WTC11 (cell line): Measurements from ENCODE around the gene CNDP1.

Experiments
- CTCF ChIP-seq: fragments of 200-600 bp; IDR thresholded peaks from 2 replicates; pipeline ENCODE4 v1.8.0; 2022; ENCODE audit warnings: antibody characterized with exemption
- E2F4 ChIP-seq: sonication (generic); formaldehyde crosslinking; IDR thresholded peaks from 2 replicates; pipeline ENCODE4 v1.8.1; 2022; ENCODE audit warnings: low read depth, mild to moderate bottlenecking, moderate library complexity, missing genetic modification reagents, borderline replicate concordance
- JUN ChIP-seq: sonication (generic); formaldehyde crosslinking; IDR thresholded peaks from 2 replicates; pipeline ENCODE4 v1.8.0; 2023; ENCODE audit warnings: mild to moderate bottlenecking, missing genetic modification reagents
- MAX ChIP-seq: sonication (generic); formaldehyde crosslinking; IDR thresholded peaks from 2 replicates; pipeline ENCODE4 v1.8.0; 2022; ENCODE audit warnings: mild to moderate bottlenecking, missing genetic modification reagents
- NR1H2 ChIP-seq: sonication (generic); formaldehyde crosslinking; IDR thresholded peaks from 2 replicates; pipeline ENCODE4 v1.9.0; 2021; ENCODE audit warnings: mild to moderate bottlenecking, moderate library complexity, missing genetic modification reagents
- PREB ChIP-seq: sonication (generic); formaldehyde crosslinking; IDR thresholded peaks from 2 replicates; pipeline ENCODE4 v1.8.1; 2022; ENCODE audit warnings: mild to moderate bottlenecking, missing genetic modification reagents, moderate library complexity, borderline replicate concordance
- SP1 ChIP-seq: sonication (generic); formaldehyde crosslinking; conservative IDR thresholded peaks from 2 replicates; pipeline ENCODE4 v1.8.1; 2022; ENCODE audit warnings: missing genetic modification reagents
- ZNF232 ChIP-seq: sonication (generic); formaldehyde crosslinking; IDR thresholded peaks from 2 replicates; pipeline ENCODE4 v1.8.0; 2022; ENCODE audit warnings: mild to moderate bottlenecking, missing genetic modification reagents
- TF ChIP-seq, protein P1 (sequence below): sonication (generic); formaldehyde crosslinking; IDR thresholded peaks from 2 replicates; pipeline ENCODE4 v1.8.1; 2023; ENCODE audit warnings: mild to moderate bottlenecking, missing genetic modification reagents, borderline replicate concordance
- TF ChIP-seq, protein P2 (sequence below): sonication (generic); formaldehyde crosslinking; IDR thresholded peaks from 2 replicates; pipeline ENCODE4 v1.8.1; 2022; ENCODE audit warnings: low read depth, missing genetic modification reagents, borderline replicate concordance

DNA sequence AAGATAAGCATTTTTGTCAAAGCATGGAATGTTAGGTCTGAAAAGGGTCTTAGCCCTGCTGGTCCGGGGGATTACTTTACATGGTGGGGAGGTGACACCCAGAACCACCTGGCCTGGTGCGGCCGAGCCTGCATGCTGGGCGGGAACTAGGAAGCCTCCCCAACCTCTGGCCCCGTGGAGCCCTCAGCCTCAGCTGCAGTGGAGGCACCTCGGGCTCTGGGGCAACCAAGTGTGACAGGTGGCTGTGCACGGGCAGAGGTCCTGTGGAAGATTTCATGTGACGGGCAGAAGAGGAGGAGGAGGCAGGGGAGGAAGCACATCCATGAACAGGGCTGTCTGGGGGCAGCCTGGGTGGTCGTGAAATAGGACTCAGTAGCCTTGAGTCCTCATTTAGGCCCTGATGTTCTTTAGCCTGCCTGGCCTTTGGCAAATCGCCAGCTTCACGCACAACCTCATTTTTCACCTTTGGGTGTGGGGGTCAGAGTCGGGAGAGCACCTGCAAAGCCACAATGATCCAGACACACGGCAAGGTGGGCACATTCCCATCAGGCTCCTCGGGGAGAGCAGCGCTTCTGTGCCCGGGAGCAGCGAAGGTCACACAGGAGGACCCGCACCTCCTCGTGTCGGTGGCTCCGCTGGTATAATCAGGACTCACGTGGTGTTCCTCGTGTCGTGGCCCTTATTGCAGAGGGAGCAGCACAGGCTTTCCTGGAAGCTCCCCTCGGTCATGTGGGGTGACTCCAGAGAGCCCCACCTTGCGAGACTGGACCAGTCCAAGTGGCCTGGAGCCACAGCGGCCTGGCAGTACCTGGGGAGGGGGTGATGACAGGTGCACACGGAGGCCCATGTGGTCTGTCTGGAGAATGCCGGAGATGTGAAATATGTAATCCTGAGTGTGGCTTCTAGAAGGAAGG lies 24.2 kb upstream of the CNDP1 start:
- TF ChIP-seq NR1H2 (CRISPR knock-in tag) (no peak), MAX (CRISPR knock-in tag) (no peak), PREB (CRISPR knock-in tag) (no peak), E2F4 (CRISPR knock-in tag) (no peak), ZNF232 (CRISPR knock-in tag) (no peak), CTCF (no peak), SP1 (CRISPR knock-in tag) (no peak), JUN (CRISPR knock-in tag) (no peak)
- TF ChIP-seq, protein P1, sequence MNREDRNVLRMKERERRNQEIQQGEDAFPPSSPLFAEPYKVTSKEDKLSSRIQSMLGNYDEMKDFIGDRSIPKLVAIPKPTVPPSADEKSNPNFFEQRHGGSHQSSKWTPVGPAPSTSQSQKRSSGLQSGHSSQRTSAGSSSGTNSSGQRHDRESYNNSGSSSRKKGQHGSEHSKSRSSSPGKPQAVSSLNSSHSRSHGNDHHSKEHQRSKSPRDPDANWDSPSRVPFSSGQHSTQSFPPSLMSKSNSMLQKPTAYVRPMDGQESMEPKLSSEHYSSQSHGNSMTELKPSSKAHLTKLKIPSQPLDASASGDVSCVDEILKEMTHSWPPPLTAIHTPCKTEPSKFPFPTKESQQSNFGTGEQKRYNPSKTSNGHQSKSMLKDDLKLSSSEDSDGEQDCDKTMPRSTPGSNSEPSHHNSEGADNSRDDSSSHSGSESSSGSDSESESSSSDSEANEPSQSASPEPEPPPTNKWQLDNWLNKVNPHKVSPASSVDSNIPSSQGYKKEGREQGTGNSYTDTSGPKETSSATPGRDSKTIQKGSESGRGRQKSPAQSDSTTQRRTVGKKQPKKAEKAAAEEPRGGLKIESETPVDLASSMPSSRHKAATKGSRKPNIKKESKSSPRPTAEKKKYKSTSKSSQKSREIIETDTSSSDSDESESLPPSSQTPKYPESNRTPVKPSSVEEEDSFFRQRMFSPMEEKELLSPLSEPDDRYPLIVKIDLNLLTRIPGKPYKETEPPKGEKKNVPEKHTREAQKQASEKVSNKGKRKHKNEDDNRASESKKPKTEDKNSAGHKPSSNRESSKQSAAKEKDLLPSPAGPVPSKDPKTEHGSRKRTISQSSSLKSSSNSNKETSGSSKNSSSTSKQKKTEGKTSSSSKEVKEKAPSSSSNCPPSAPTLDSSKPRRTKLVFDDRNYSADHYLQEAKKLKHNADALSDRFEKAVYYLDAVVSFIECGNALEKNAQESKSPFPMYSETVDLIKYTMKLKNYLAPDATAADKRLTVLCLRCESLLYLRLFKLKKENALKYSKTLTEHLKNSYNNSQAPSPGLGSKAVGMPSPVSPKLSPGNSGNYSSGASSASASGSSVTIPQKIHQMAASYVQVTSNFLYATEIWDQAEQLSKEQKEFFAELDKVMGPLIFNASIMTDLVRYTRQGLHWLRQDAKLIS (CRISPR knock-in tag): no peak
- TF ChIP-seq, protein P2, sequence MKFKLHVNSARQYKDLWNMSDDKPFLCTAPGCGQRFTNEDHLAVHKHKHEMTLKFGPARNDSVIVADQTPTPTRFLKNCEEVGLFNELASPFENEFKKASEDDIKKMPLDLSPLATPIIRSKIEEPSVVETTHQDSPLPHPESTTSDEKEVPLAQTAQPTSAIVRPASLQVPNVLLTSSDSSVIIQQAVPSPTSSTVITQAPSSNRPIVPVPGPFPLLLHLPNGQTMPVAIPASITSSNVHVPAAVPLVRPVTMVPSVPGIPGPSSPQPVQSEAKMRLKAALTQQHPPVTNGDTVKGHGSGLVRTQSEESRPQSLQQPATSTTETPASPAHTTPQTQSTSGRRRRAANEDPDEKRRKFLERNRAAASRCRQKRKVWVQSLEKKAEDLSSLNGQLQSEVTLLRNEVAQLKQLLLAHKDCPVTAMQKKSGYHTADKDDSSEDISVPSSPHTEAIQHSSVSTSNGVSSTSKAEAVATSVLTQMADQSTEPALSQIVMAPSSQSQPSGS (CRISPR knock-in tag): no peak
